ENCODE data around the gene CEP85. TPM values are rescaled to one million over a fixed set of nuclear protein-coding genes. Genes with fewer than 3 reads are reported as not detected.

The CEP85 gene
- total and polyA plus RNA-seq, 2 of the 13 experiments (the other 11 are each of a cell fraction or from before 2014, with no cell fraction given): 16.1 to 26.7 TPM

GRCh38 chr1:26189331-26189730 is 44.7 kb upstream of the CEP85 start:
- no peak overlapping the region for H3K27ac ChIP-seq (ENCODE audit: extremely low read length, insufficient read depth, low read length)
- 0 out of 5 replicates have a peak, but pooled peaks cover 0 to 2% of the 10 kb centered on the region in 2 experiments for H3K36me3 ChIP-seq (replicated peaks in 1 of 2; ENCODE audit: control insufficient read depth in 1 of 2, insufficient read depth in 2 of 2, low read length in 2 of 2)
- H3K9me3 ChIP-seq (ENCODE audit: low read length): no peaks in the 10 kb centered on the region
- peaks cover 0 to 11% of the 10 kb centered on the region in 2 experiments; a peak in 2 of 5 replicates for H3K27me3 ChIP-seq (ENCODE audit: control insufficient read depth in 1 of 2, insufficient read depth in 2 of 2, low read length in 2 of 2)
- WGBS (ENCODE audit: low lambda C conversion rate): 31% methylated on average over 4 of the region's 6 CpGs
- in situ Hi-C loops (cut with HindIII; ENCODE audit: extremely low pct_ligation_motif_present, low pct_unique_long_range_greater_than_20kb) (no loop called here), intact Hi-C loops (cut with micrococcal nuclease; ENCODE audit: unreplicated experiment) (no loop called here)
- DNase-seq (ENCODE audit: low spot score): no peak
- FAIRE-seq: no peak
- BruUV-seq (replicated peaks): no TSS peak
- H3K79me2 ChIP-seq (ENCODE audit: insufficient read depth, low read length): no peaks in the 10 kb centered on the region
- POLR2A ChIA-PET: interaction anchor here (1.7 kb wide), 1 partner anchor 36 kb away, joined by 5 read pairs; no protein-coding TSS in a partner anchor
- ATAC-seq: no peak
- no peak overlapping the region for H3K9ac ChIP-seq (ENCODE audit: insufficient read depth, low read depth, low read length)
- H3K4me3 ChIP-seq (replicated peaks in 1 of 3; ENCODE audit: insufficient read depth in 1 of 3, low read depth in 2 of 3, low read length in 3 of 3): no peak overlapping the region
- H4K20me1 ChIP-seq (ENCODE audit: insufficient read depth, low read length): no peaks in the 10 kb centered on the region
- H2AFZ ChIP-seq (ENCODE audit: low read length): no peak overlapping the region
- CTCF ChIA-PET (ENCODE audit: low intra/inter-chr PET ratio, low total read pairs): no interaction called here
- H3K4me2 ChIP-seq (ENCODE audit: low read depth, low read length): no peak overlapping the region
- H3K4me1 ChIP-seq (ENCODE audit: insufficient read depth, low read length): no peaks in the 10 kb centered on the region
- TF ChIP-seq ZNF17 (CRISPR knock-in tag; IDR thresholded peaks at IDR 0.05) (no peak), ZNF124 (CRISPR knock-in tag; IDR thresholded peaks at IDR 0.05) (no peak), ZNF451 (CRISPR knock-in tag; IDR thresholded peaks at IDR 0.05) (no peak), NR2F6 (IDR thresholded peaks at IDR 0.05) (peak; percentile 59; the same call in 1 of the 2 replicates), NR2F6 (CRISPR knock-in tag; IDR thresholded peaks at IDR 0.05) (no peak), ZNF549 (CRISPR knock-in tag; IDR thresholded peaks at IDR 0.05) (no peak), NR2F2 (IDR thresholded peaks at IDR 0.05; ENCODE audit: borderline replicate concordance, low read depth) (0 out of 2 replicates have a peak, but pooled peaks have one; percentile 32), ZNF709 (CRISPR knock-in tag; IDR thresholded peaks at IDR 0.05) (no peak), NR2F1 (CRISPR knock-in tag; IDR thresholded peaks at IDR 0.05) (peak in 1 of 2 experiments; percentile 48; a peak in 1 of 4 replicates), FIP1L1 (IDR thresholded peaks at IDR 0.05; ENCODE audit: borderline replicate concordance, insufficient read depth, low read depth, low read length) (no peak), BHLHE40 (IDR thresholded peaks at IDR 0.05; ENCODE audit: low read length) (no peak), DDIT3 (CRISPR knock-in tag; IDR thresholded peaks at IDR 0.05) (no peak), NFIB (CRISPR knock-in tag; IDR thresholded peaks at IDR 0.05; ENCODE audit: borderline replicate concordance) (no peak), KAT2B (IDR thresholded peaks at IDR 0.05; ENCODE audit: borderline replicate concordance, low read depth, low read length) (no peak), CBX1 (IDR thresholded peaks at IDR 0.05; ENCODE audit: low read depth) (no peak), NR2C2 (CRISPR knock-in tag; IDR thresholded peaks at IDR 0.05; ENCODE audit: borderline replicate concordance) (peak; percentile 72), FOXK1 (CRISPR knock-in tag; IDR thresholded peaks at IDR 0.05; ENCODE audit: borderline replicate concordance, low read depth) (no peak), ARID5B (CRISPR knock-in tag; IDR thresholded peaks at IDR 0.05) (no peak), ZNF512B (CRISPR knock-in tag; IDR thresholded peaks at IDR 0.05; ENCODE audit: borderline replicate concordance) (no peak), HHEX (CRISPR knock-in tag; IDR thresholded peaks at IDR 0.05) (no peak), ZBTB21 (CRISPR knock-in tag; IDR thresholded peaks at IDR 0.05) (no peak)

Data from HepG2 (cell line).